Medulla oblongata (tissue), 1 donor: ENCODE measurements around the gene CRIP3.

ENCODE experiments used
- DNase-seq: peaks from one replicate; pipeline ENCODE4 v3.0.0-alpha.2; 2015; ENCODE audit errors: extremely low spot score

The CRIP3 gene

DNA sequence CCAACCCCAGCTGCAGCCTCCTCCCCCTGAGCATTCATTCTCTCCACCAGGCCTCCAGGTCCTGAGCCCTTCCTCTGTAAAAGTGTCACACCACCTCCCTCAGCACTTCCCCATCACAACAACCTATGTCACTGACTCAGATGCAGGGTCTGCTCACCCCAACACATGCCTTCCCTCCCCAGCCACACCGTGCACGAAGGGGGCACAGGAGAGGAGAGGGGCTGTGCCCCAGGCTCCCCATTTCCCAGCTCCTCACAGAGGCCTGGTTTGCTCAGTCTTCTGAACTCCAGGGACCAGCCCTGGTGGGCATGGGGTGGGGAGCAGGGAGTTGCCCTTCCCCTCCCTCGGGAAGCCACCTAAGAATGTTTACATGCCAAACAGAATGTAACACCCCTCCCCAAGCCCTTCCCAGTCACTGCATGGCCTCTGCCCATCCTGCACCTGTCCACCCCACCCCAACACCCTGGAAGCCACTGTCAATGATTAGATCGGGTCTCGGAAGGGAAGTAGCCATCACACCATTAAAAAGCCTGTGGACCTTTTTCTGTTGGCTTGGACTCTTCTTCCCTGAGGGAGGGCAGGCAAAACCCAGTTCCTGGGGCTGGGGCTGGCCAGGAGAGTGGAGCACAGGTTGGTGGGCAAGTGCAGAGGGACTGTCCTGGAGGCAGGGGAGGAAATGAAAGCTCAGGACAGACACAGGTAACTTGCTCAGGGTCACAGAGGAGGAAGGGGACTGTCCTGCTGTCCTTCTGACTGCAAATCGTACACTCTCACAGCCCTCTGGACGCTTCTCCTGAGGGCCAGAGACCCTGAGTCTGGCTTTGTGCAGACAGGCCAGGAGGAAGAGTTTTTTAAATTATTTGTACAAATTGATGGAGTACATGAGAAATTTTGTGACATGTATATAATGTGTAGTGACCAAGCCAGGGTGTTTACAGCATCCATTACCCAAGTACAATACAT lies 20.6 kb downstream of the CRIP3 start:
- DNase-seq = no peak

DNA sequence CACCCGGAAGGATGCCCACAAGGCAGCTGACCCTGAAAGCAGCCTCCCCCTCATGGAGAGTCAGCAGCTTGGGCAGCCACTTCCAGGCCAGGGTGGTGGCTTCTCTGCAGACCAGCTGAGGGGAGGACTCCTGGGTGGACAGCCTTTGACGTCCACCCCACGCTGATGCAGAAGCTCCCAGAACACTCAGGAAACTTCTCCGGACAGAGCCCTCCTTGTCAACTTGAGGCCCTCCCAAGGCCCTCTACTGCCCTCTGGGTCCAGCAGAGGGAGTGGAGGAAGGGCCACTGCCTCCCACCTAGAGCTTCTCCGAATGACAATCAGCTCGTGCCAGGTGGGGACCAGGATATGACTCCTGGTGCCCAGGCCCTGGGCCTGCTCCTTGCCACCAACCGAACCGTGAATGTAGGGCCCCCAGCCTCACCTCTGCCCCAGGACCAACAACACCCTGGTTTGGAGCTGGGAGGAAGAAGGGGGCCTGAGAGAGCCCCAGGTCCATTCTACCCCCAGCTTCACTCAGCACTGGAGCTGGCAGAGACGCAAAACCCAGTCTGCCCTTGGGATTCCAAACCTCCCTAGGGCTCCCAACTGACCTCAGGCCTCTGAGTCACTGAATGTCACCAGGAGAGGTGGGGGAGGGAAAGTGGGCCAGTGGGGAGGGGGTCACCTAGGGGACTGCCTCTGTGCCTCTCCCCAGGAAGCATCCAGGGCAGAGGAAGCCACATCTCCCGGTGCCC lies 21.5 kb downstream of the CRIP3 start:
- DNase-seq = peak; percentile 47

- no peak for DNase-seq
Measured at GRCh38 chr6:43286456-43286979, 22.1 kb downstream of the CRIP3 start.

DNA sequence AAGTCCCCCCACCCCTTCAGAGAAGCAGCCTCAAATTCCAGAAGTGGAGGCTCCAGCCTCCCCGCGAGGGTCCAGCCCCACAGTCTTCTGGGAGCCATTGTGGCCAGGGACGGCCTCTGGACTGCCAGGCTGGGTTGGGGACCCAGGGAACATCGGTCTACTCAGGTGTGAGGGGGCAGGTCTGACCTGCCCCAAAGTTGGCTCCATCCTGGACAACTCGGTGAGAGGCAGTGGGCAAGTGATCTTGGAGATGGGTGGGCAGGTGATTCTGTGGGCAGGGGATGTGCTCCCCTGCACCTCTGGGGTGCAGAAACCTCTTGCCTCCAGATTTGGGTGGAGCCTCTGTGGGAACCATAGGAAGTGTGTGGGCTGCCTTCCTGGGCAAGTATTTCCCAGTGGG lies 22.8 kb downstream of the CRIP3 start:
- DNase-seq = no peak

DNA sequence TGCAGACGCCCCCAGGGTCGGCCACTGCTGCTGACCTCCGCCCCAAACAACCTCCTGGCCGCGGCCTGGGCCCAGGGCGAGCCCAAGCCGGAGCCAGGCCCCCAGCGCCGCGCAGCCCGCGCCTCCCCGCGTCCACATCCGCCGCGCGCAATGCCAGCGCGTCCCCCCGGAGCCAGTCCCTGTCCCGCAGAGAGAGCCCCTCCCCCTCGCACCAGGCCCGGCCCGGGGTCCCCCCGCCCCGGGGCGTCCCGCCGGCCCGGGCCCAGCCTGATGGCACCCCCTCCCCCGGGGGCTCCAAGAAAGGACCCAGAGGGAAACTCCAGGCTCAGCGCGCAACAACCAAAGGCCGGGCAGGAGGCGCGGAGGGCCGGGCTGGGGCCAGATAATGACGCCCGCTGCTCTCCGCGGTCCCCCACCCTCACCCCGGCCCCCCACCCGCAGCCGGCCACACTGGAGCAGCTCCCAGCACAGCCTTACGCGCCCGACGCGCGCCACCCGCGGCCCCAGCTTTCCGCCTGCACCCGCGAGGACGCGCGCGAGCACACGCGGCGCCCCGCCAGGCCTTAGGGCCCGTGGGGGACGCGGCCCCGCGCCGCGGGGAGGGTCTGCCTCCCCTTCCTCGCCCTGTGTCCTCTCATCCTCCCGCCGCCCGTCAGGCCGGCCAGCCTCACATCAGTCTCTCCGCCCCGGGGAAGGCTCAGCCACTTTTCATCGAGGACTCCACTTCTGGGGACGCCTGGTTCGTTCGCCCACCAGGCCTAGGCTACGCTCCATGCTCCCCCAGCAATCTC lies 23.4 kb downstream of the CRIP3 start:
- DNase-seq = no peak

GRCh38 chr6:43283905-43284304 lies 24.7 kb downstream of the CRIP3 start:
- DNase-seq = no peak

DNA sequence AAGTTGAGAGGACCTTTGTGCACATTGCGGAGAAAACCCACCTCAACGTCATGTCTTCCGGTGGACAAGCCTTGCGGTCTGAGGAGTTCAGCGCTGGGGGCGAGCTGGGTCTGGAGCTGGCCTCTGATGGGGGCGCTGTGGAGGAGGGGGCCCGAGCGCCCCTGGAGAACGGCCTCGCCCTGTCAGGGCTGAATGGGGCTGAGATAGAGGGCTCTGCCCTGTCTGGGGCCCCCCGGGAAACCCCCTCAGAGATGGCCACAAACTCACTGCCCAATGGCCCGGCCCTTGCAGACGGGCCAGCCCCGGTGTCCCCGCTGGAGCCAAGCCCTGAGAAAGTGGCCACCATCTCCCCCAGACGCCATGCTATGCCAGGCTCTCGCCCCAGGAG lies 25.1 kb downstream of the CRIP3 start:
- DNase-seq = no peak

GRCh38 chr6:43282636-43283513 lies 25.8 kb downstream of the CRIP3 start:
- no peak for DNase-seq

DNA sequence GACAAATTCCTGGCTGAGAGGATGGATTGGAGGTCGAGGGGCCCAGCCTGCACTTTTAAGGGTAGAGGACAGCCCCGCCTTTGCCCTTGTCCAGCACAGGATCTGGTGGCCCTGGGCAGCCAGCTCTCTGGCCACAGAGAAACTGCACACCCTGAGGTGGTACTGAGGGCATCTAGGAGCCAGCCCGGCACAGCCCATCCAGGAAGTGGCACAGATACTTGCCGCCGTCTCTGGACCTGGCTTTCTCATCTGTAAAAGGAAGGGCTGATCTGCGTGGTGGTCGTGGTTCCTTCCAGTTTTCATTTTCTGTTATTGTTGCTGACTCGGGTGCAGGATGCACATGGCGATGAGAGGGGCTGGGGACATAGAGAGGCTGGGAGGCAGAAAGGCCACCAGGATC lies 26.6 kb downstream of the CRIP3 start:
- no peak for DNase-seq

DNA sequence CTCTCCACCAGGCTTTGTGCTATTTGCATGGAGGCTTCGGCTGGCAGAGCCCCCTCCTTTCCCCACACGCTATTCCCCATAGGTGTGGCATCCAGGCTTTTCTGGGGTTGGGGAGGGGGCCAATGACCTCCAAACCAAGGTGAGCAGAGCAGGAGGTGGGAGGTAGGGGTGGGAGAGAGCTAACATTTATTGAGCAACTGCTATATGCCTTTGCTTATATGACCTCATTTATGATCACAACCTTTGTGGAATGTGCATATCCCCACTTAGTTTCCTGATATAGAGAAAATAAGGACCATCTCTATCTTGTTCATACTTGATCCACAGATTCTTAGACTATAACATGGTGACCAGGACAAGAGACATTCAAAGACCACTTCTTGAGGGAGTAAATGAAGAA lies 28.4 kb downstream of the CRIP3 start:
- no peak for DNase-seq

DNA sequence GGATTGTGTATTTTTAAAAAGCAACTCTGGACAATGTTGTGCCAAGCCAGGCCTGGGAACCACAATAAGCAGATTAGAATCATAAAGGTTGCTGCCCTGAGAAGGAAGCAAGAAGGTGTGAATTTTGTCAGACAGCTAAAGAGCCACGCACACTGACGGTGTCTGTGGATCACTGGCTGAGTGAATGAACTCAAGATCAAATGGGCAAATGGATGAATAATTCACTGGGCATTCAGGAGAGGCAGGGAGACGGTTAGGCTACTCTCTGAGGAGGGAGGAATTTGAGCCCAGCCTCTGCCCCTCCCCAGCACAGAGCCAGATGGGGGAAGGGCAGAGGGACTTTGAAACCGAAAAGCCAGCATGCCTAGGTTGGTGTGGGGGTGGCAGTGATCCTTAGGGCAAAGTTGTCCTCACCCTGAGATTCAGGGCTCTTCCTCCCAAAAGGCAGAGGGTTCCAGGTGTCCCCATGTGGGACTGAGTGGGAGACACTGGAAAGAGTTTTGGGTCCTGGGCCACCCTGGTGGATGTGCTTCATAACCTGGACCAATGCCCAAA lies 30.0 kb downstream of the CRIP3 start:
- DNase-seq = no peak

GRCh38 chr6:43277643-43278523 lies 30.7 kb downstream of the CRIP3 start:
- DNase-seq = no peak

DNA sequence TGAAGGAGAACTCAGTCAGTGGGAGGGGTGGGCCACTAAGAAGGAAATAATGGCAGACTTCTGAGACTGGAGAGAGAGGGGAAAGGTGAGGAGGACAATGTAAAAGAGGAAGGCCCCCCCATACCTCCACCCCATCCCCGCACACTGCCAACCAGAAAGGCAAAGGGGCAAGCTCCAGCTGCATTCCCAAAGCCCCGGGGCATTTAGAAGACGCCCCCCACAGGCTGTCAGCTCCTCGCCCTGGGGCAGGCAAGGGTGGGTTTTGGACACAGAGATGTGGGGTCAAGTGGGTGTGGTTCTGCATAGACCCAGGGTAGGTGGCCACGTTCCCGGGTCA lies 31.4 kb downstream of the CRIP3 start:
- DNase-seq = no peak

- no peak for DNase-seq
Measured at GRCh38 chr6:43276577-43277305, 31.9 kb downstream of the CRIP3 start.

DNA sequence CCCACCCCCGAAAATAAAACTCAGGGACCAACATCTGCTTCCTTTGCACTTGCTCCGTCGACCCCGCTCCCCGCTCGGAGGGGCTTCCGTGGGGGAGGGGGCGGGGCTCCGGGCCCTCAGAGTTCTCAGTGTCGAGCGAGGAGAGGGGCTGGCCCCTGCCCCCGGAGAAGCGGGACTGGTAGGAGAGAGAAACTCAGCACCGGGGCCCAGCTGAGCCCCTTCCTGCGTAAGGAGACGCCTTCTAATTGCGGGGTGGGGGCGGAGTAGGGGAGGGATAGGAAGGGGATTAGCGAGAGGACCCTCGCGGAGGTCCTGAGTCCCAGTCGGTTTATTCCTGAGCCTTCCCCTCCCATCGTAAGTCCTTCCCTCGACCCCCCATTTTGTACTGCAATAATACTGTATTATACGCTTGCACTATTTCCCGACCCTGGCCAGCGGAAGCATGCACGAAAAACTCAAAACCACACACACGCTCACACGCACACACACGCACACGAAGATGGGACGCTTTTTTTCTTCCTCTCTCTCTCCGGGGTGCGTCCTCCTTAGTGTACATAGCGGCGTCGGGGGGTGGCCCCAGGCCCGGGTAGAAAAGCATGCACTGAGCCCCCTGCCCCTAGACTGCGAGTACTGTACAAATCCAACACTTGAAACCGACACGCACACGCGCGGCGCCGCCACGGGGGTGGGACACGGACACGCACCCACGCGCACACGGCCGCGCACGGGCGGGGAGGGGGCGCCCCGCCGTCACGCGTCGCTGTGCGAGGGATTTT lies 32.6 kb downstream of the CRIP3 start:
- DNase-seq = no peak

DNA sequence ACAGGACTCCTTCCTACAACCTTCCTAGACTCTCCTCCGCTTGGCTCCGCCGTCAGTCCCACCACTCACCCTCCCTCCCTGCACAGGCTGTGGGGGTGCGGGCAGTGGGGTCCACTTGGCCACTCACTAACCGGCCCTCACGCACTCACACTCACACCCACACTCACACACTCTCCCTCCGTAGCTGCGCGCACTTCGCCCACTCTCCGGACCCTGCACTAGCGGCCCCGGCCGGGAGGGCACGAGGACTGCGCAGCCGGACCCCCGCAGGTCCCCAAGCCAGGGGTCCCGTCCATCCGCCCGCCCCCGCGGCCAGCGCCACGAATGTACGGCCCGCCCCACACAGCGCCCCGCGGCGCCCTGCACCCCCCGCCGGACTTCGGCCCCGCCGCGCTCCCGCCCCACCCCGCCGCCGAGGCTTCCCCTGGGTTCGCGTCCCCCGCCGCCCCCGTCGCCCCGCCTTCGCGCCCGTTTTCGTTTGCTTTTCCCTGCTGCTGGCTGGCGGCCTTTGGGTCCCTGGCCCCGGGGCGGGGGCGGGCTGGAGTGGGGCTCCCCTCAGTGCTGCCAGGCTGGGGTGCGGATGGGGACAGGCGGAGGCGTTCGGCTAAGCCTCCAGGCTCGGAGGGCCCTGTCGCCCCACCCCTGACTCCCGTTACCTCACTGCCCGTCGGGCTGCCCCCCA lies 33.6 kb downstream of the CRIP3 start:
- no peak for DNase-seq

DNA sequence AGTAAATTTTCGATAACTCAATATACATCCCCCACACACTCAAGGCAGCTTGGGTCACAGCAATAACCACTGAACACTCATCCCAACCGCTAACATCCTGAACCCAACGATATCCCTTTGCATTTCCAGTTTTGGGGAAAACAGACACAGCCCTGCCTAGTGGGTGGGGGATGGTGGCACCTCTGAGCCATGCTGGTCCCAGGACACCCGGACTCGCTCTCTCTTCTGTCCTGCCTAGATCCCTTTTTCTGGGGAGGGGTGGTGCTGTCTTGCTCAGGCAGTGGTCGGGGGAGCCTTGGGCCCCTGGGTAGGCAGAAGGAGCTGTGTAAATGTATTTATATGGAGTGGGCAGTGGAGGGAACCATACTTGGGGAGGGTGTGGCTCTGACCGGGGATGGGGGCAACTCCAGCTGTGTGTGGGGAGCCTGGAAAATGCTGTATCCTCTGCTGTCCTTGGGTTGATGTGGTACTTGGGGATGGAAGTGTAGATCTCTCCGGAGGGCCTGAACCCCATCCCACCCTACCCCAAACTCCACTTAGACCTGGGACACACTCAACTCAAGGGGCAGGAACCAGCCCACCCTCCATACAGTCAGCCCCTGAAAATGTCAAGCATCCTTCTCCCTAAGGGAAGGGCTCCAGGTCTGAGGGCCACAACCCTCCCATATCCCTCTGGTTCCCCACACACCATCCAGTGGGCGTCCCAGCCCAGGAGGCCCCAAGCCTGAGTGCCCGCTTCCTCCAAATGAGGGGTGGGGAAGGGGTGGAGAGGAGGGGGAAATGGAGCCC lies 34.3 kb downstream of the CRIP3 start:
- DNase-seq = no peak
